HCT116 (cell line): ENCODE data around the gene ORM1. TPM values are rescaled to one million over a fixed set of nuclear protein-coding genes. Genes with fewer than 3 reads are reported as not detected.

Source experiments
- ATAC-seq: fragments of 200-7000 bp; cut with Tn5 transposase; 2 replicates; pipeline ENCODE4 v1.9.1; 2020; ENCODE audit warnings: mild to moderate bottlenecking, moderate library complexity
- BruUV-seq: library from RNA; stranded (reverse); fragments of 400-500 nt; replicated peaks from 2 replicates; lab custom pipeline; 2021; lab: Mats Ljungman, UMichigan
- CTCF ChIA-PET: fragments of 300-600 bp; sonication (Branson Sonifier 250); formaldehyde crosslinking; loops from one replicate; lab custom pipeline; 2021; ENCODE audit warnings: antibody characterized with exemption; lab: Charles Lee
- POLR2A ChIA-PET: fragments of 300-600, 350-600 bp; sonication (Branson Sonifier 250); formaldehyde crosslinking; loops from one replicate; lab custom pipeline; 2021; ENCODE audit warnings: antibody characterized with exemption; lab: Charles Lee
- RAD21 ChIA-PET, 2 experiments: fragments of 300-600 bp; sonication (Branson Sonifier 250); formaldehyde crosslinking; loops; one replicate each; lab custom pipeline; 2023; ENCODE audit warnings: low total read pairs in 2 of 2; ENCODE audit not compliant: uncharacterized antibody in 2 of 2, unreplicated experiment in 2 of 2, low non-redundant PET in 1 of 2; lab: Charles Lee
- DNase-seq: peaks from one replicate; pipeline ENCODE4 v3.0.0-alpha.2; 2010; ENCODE audit warnings: low read depth, low spot score
- H2AFZ ChIP-seq: fragments of 200-600 bp; shearing (Covaris generic), sonication (generic); 2 replicates; pipeline ENCODE4 v1.6.1; 2017; ENCODE audit warnings: low read depth, mixed run types, mixed read lengths, antibody characterized with exemption, low read length; ENCODE audit not compliant: poor library complexity, severe bottlenecking
- H3K27ac ChIP-seq: 2 replicates; pipeline ENCODE4 v1.5.1; 2012; ENCODE audit warnings: low read depth, low read length
- H3K27me3 ChIP-seq: fragments of 200-600 bp; sonication (generic); 2 replicates; pipeline ENCODE4 v1.6.1; 2016; ENCODE audit warnings: mixed run types, low read length, mixed read lengths; ENCODE audit not compliant: insufficient read depth
- H3K36me3 ChIP-seq, 2 experiments: fragments of 200-500 bp in 1 of 2; fragments of 200-600 bp in 1 of 2; sonication (Bioruptor generic) in 1 of 2; sonication (generic) in 1 of 2; 2 replicates each; pipeline versions ENCODE4 v1.5.1 to v1.6.1; 2014 to 2016; ENCODE audit warnings: low read length in 2 of 2, inconsistent platforms in 1 of 2, mixed read lengths in 1 of 2, mixed run types in 1 of 2; ENCODE audit not compliant: insufficient read depth in 2 of 2, control insufficient read depth in 1 of 2
- H3K4me1 ChIP-seq, 2 experiments: fragments of 200-600 bp in 1 of 2; sonication (generic) in 1 of 2; 2 replicates each; pipeline versions ENCODE4 v1.5.1 to v1.6.1; 2012 to 2017; ENCODE audit warnings: low read length in 2 of 2, inconsistent platforms in 1 of 2, mild to moderate bottlenecking in 1 of 2, mixed read lengths in 1 of 2, mixed run types in 1 of 2, moderate library complexity in 1 of 2; ENCODE audit not compliant: insufficient read depth in 2 of 2, control insufficient read depth in 1 of 2
- H3K4me2 ChIP-seq: fragments of 200-600 bp; sonication (generic); 2 replicates; pipeline ENCODE4 v1.6.1; 2017; ENCODE audit warnings: mixed run types, low read length, mixed read lengths
- H3K4me3 ChIP-seq, 2 experiments: fragments of 200-600 bp in 1 of 2; sonication (generic) in 1 of 2; replicated peaks in 1 of 2; 2 replicates each; pipeline ENCODE4 v1.5.1; 2011 to 2016; ENCODE audit warnings: low read length in 2 of 2, control low read depth in 1 of 2, low read depth in 1 of 2, mild to moderate bottlenecking in 1 of 2, mixed read lengths in 1 of 2, mixed run types in 1 of 2
- H3K79me2 ChIP-seq: fragments of 200-600 bp; sonication (generic); 2 replicates; pipeline ENCODE4 v1.6.1; 2017; ENCODE audit warnings: mild to moderate bottlenecking, mixed run types, low read length, moderate library complexity, mixed read lengths; ENCODE audit not compliant: insufficient read depth
- H3K9ac ChIP-seq: fragments of 200-600 bp; sonication (generic); 2 replicates; pipeline ENCODE4 v1.6.1; 2016; ENCODE audit warnings: low read length, mixed read lengths
- H3K9me2 ChIP-seq: fragments of 200-600 bp; sonication (generic), shearing (Covaris generic); 2 replicates; pipeline ENCODE4 v1.6.1; 2017; ENCODE audit warnings: mixed run types, mild to moderate bottlenecking, moderate library complexity; ENCODE audit not compliant: insufficient read depth
- H3K9me3 ChIP-seq, 2 experiments: fragments of 200-500 bp in 1 of 2; fragments of 200-600 bp in 1 of 2; sonication (Bioruptor generic) in 1 of 2; sonication (generic) in 1 of 2; 2 replicates each; pipeline ENCODE4 v1.6.1; 2014 to 2017; ENCODE audit warnings: low read length in 2 of 2, mixed read lengths in 2 of 2, inconsistent platforms in 1 of 2, low read depth in 1 of 2, mild to moderate bottlenecking in 1 of 2, mixed run types in 1 of 2, moderate library complexity in 1 of 2; ENCODE audit not compliant: control insufficient read depth in 1 of 2, insufficient read depth in 1 of 2
- H4K20me1 ChIP-seq: fragments of 200-600 bp; sonication (generic), shearing (Covaris generic); 2 replicates; pipeline ENCODE4 v1.6.1; 2017; ENCODE audit warnings: mixed run types, mild to moderate bottlenecking, moderate library complexity; ENCODE audit not compliant: insufficient read depth
- ATF3 ChIP-seq: IDR thresholded peaks from 2 replicates; pipeline ENCODE4 v1.6.1; 2012
- CTCF ChIP-seq, 3 experiments: fragments of 200-600 bp in 1 of 3; sonication (generic) in 1 of 3; IDR thresholded peaks in 2 of 3; conservative IDR thresholded peaks in 1 of 3; 2 replicates each; pipeline ENCODE4 v1.5.1; 2012 to 2017; ENCODE audit warnings: low read depth in 2 of 3, low read length in 2 of 3, antibody characterized with exemption in 1 of 3, borderline replicate concordance in 1 of 3, control low read depth in 1 of 3, mild to moderate bottlenecking in 1 of 3, mixed read lengths in 1 of 3, mixed run types in 1 of 3, moderate library complexity in 1 of 3; ENCODE audit not compliant: insufficient read depth in 1 of 3
- EZH2 ChIP-seq: fragments of 200-600 bp; sonication (generic); IDR thresholded peaks from 2 replicates; pipeline ENCODE4 v1.6.1; 2017; ENCODE audit warnings: antibody characterized with exemption, mixed run types
- EZH2phosphoT487 ChIP-seq: fragments of 200-600 bp; IDR thresholded peaks from 2 replicates; pipeline ENCODE4 v1.6.1; 2018; ENCODE audit warnings: antibody characterized with exemption, borderline replicate concordance
- JUND ChIP-seq: IDR thresholded peaks from 2 replicates; pipeline ENCODE4 v1.6.1; 2012
- MAX ChIP-seq: IDR thresholded peaks from 2 replicates; pipeline ENCODE4 v1.6.1; 2012
- POLR2A ChIP-seq: IDR thresholded peaks from 2 replicates; pipeline ENCODE4 v1.7.0; 2011; ENCODE audit warnings: borderline replicate concordance; ENCODE audit not compliant: insufficient read depth, insufficient read length; ENCODE audit errors: extremely low read depth
- TCF7L2 ChIP-seq: IDR thresholded peaks from 2 replicates; pipeline ENCODE4 v1.7.0; 2011; ENCODE audit warnings: borderline replicate concordance, inconsistent platforms; ENCODE audit not compliant: insufficient read depth, insufficient read length; ENCODE audit errors: extremely low read depth
- YY1 ChIP-seq: IDR thresholded peaks from 2 replicates; pipeline ENCODE4 v1.6.1; 2011; ENCODE audit warnings: low read length, low read depth, moderate library complexity, mild to moderate bottlenecking; ENCODE audit not compliant: insufficient replicate concordance; ENCODE audit errors: extremely low read depth
- ZFX ChIP-seq: fragments of 450-650 bp; IDR thresholded peaks from 2 replicates; pipeline ENCODE4 v1.6.1; 2017
- intact Hi-C: fragments of 100-400 bp; cut with micrococcal nuclease; formaldehyde crosslinking; loops from 2 replicates; pipeline ENCODE4 v1.10.0; 2022
- total RNA-seq: library from RNA; stranded (reverse); gene quantifications from one replicate; pipeline ENCODE4 v1.2.1, GENCODE V29; 2021; ENCODE audit not compliant: unreplicated experiment

Gene ORM1
- total RNA-seq, 1 experiment from 2014 or later, result 5.6 TPM

GRCh38 chr9:114356792-114357191 lies 33.9 kb downstream of the ORM1 start:
- no peaks in the 10 kb centered on the region; a peak in 1 of 4 replicates for H3K36me3 ChIP-seq
- no TSS peak for BruUV-seq

GRCh38 chr9:114357360-114357759 lies 34.5 kb downstream of the ORM1 start:
- DNase-seq (no peak), ATAC-seq (no peak)
- Histone ChIP-seq H3K9ac (no peak overlapping the region), H3K9me2 (no peaks in the 10 kb centered on the region), H3K36me3 (no peaks in the 10 kb centered on the region; a peak in 1 of 4 replicates), H3K4me2 (no peak overlapping the region), H4K20me1 (no peaks in the 10 kb centered on the region), H3K4me3 (no peak overlapping the region), H3K9me3 (no peaks in the 10 kb centered on the region), H3K79me2 (no peaks in the 10 kb centered on the region), H3K27me3 (no peaks in the 10 kb centered on the region), H2AFZ (no peak overlapping the region), H3K27ac (no peak overlapping the region), H3K4me1 (no peaks in the 10 kb centered on the region)
- RAD21 ChIA-PET, result no interaction called here
- POLR2A ChIA-PET, result no interaction called here
- intact Hi-C loops, result no loop called here
- no peak for TF ChIP-seq POLR2A
- TF ChIP-seq ZFX, result no peak
- TF ChIP-seq EZH2, result no peak
- no peak for TF ChIP-seq EZH2phosphoT487
- no peak for TF ChIP-seq YY1
- TF ChIP-seq ATF3, result no peak
- no peak for TF ChIP-seq CTCF (IDR thresholded peaks at IDR 0.05 in 2 of 3, conservative IDR thresholded peaks at IDR 0.05 in 1 of 3; ENCODE audit: borderline replicate concordance in 1 of 3, insufficient read depth in 1 of 3, low read depth in 2 of 3, low read length in 2 of 3)
- no peak for TF ChIP-seq TCF7L2
- TF ChIP-seq JUND, result no peak
- BruUV-seq, result no TSS peak
- CTCF ChIA-PET, result no interaction called here

More at GRCh38 chr9:114356792-114357191, 33.9 kb downstream of the ORM1 start:
- H3K4me3 ChIP-seq, result no peak overlapping the region
- ChIA-PET CTCF (no interaction called here), RAD21 (no interaction called here), POLR2A (no interaction called here)
- H3K79me2 ChIP-seq, result no peaks in the 10 kb centered on the region
- ATAC-seq (no peak), DNase-seq (no peak)
- intact Hi-C loops, result no loop called here
- H4K20me1 ChIP-seq, result no peaks in the 10 kb centered on the region
- H3K9me3 ChIP-seq, result no peaks in the 10 kb centered on the region
- H3K9me2 ChIP-seq, result no peaks in the 10 kb centered on the region
- TF ChIP-seq ZFX (no peak), POLR2A (no peak), MAX (no peak), JUND (no peak)
- no peak overlapping the region for H3K4me2 ChIP-seq
- no peaks in the 10 kb centered on the region for H3K27me3 ChIP-seq
- no peak overlapping the region for H3K27ac ChIP-seq
- H3K4me1 ChIP-seq, result no peaks in the 10 kb centered on the region
- no peak overlapping the region for H2AFZ ChIP-seq
- no peak overlapping the region for H3K9ac ChIP-seq
